Neuronal stem cell (in vitro differentiated cells): ENCODE data around the gene SLC26A8.
"Not testable (repeated sequence)": the region's sequence is repeated elsewhere in the genome, so short reads cannot be mapped to it uniquely, and the experiment has no call there.

Experiments
- DNase-seq: peaks from one replicate; pipeline ENCODE4 v3.0.0-alpha.2; 2013; ENCODE audit warnings: low spot score
- H2AFZ ChIP-seq: one replicate; pipeline ENCODE4 v1.6.1; 2013; ENCODE audit warnings: mild to moderate bottlenecking, low read length, inconsistent platforms
- H2AK5ac ChIP-seq: 2 replicates; pipeline ENCODE4 v1.6.1; 2013; ENCODE audit warnings: low read depth, mild to moderate bottlenecking, inconsistent platforms, low read length, moderate library complexity, mixed read lengths
- H2BK120ac ChIP-seq: 2 replicates; pipeline ENCODE4 v1.6.1; 2013; ENCODE audit warnings: low read depth, mild to moderate bottlenecking, inconsistent platforms, low read length, moderate library complexity, mixed read lengths
- H2BK12ac ChIP-seq: one replicate; pipeline ENCODE4 v1.6.1; 2013; ENCODE audit warnings: low read length, inconsistent platforms
- H2BK15ac ChIP-seq: 2 replicates; pipeline ENCODE4 v1.6.1; 2013; ENCODE audit warnings: mild to moderate bottlenecking, low read length, inconsistent platforms, mixed read lengths
- H2BK5ac ChIP-seq: one replicate; pipeline ENCODE4 v1.6.1; 2013; ENCODE audit warnings: inconsistent platforms, mild to moderate bottlenecking, low read length, moderate library complexity
- H3K14ac ChIP-seq: one replicate; pipeline ENCODE4 v1.6.1; 2013; ENCODE audit warnings: low read length, inconsistent platforms
- H3K18ac ChIP-seq: 2 replicates; pipeline ENCODE4 v1.6.1; 2013; ENCODE audit warnings: low read length, inconsistent platforms
- H3K23ac ChIP-seq: 2 replicates; pipeline ENCODE4 v1.6.1; 2013; ENCODE audit warnings: low read depth, mild to moderate bottlenecking, mixed read lengths, low read length, inconsistent platforms; ENCODE audit not compliant: poor library complexity
- H3K27ac ChIP-seq: replicated peaks from 3 replicates; pipeline ENCODE4 v1.5.1; 2013; ENCODE audit warnings: low read length, inconsistent platforms
- H3K27me3 ChIP-seq, 3 experiments: 2 replicates each; pipeline ENCODE4 v1.6.1; 2013; ENCODE audit warnings: low read length in 3 of 3, mild to moderate bottlenecking in 2 of 3, inconsistent platforms in 1 of 3, low read depth in 1 of 3, mixed read lengths in 1 of 3, moderate library complexity in 1 of 3; ENCODE audit not compliant: control insufficient read depth in 3 of 3, insufficient read depth in 3 of 3
- H3K36me3 ChIP-seq, 2 donors: replicated peaks in 1 of 2; 2 replicates each; pipeline ENCODE4 v1.6.1; 2013; ENCODE audit warnings: low read length in 2 of 2; ENCODE audit not compliant: control insufficient read depth in 2 of 2, insufficient read depth in 2 of 2
- H3K4ac ChIP-seq: 2 replicates; pipeline ENCODE4 v1.6.1; 2013; ENCODE audit warnings: inconsistent platforms, mild to moderate bottlenecking, low read length, moderate library complexity
- H3K4me1 ChIP-seq, 2 donors: 1 replicate in 1 of 2; 2 replicates in 1 of 2; pipeline ENCODE4 v1.6.1; 2013; ENCODE audit warnings: low read length in 2 of 2, low read depth in 1 of 2; ENCODE audit not compliant: control insufficient read depth in 2 of 2, insufficient read depth in 1 of 2
- H3K4me2 ChIP-seq: one replicate; pipeline ENCODE4 v1.6.1; 2013; ENCODE audit warnings: mild to moderate bottlenecking, low read length, inconsistent platforms; ENCODE audit not compliant: insufficient read depth, poor library complexity, severe bottlenecking
- H3K4me3 ChIP-seq, 2 donors: 2 replicates each; pipeline ENCODE4 v1.5.1; 2013; ENCODE audit warnings: low read length in 2 of 2, mild to moderate bottlenecking in 2 of 2, inconsistent platforms in 1 of 2, moderate library complexity in 1 of 2
- H3K79me1 ChIP-seq: one replicate; pipeline ENCODE4 v1.6.1; 2013; ENCODE audit warnings: low read depth, mild to moderate bottlenecking, inconsistent platforms, low read length, moderate library complexity
- H3K9ac ChIP-seq: one replicate; pipeline ENCODE4 v1.6.1; 2013; ENCODE audit warnings: mild to moderate bottlenecking, low read depth, low read length, inconsistent platforms; ENCODE audit not compliant: poor library complexity
- H3K9me3 ChIP-seq, 2 donors: replicated peaks in 1 of 2; 2 replicates each; pipeline versions ENCODE3 to v1.6.1; 2013; ENCODE audit warnings: low read length in 2 of 2, mild to moderate bottlenecking in 2 of 2, inconsistent platforms in 1 of 2, low read depth in 1 of 2, mixed read lengths in 1 of 2, moderate library complexity in 1 of 2; ENCODE audit not compliant: control insufficient read depth in 2 of 2, insufficient read depth in 1 of 2
- H4K8ac ChIP-seq: one replicate; pipeline ENCODE4 v1.6.1; 2013; ENCODE audit warnings: low read depth, mild to moderate bottlenecking, inconsistent platforms, low read length, moderate library complexity
- H4K91ac ChIP-seq: one replicate; pipeline ENCODE4 v1.6.1; 2013; ENCODE audit warnings: low read length, low read depth, mild to moderate bottlenecking, inconsistent platforms; ENCODE audit not compliant: poor library complexity
- WGBS, 2 donors: extraction: QIAGEN DNeasy Blood & Tissue Kit; methylation state at CpG; one replicate each; pipeline ENCODE4 v1.1.7; 2013; ENCODE audit warnings: missing lambda C conversion rate in 2 of 2, mixed read lengths in 1 of 2; ENCODE audit not compliant: insufficient read length in 2 of 2, insufficient replicate concordance in 1 of 2; ENCODE audit errors: extremely low coverage in 2 of 2; 5-methylcytosine and 5-hydroxymethylcytosine counted together

The SLC26A8 gene

GRCh38 chr6:35909571-35909970 lies 114.9 kb downstream of the SLC26A8 start:
- not testable (repeated sequence) for H3K23ac ChIP-seq, H2BK5ac ChIP-seq, H2BK120ac ChIP-seq, H3K27me3 ChIP-seq, H3K4me1 ChIP-seq, H2AFZ ChIP-seq, H3K4me3 ChIP-seq, H3K18ac ChIP-seq, H4K91ac ChIP-seq, H3K79me1 ChIP-seq, H2BK12ac ChIP-seq, H2AK5ac ChIP-seq, H2BK15ac ChIP-seq, H3K4me2 ChIP-seq, H3K4ac ChIP-seq, H3K27ac ChIP-seq, H4K8ac ChIP-seq, H3K14ac ChIP-seq, H3K9ac ChIP-seq, DNase-seq
- peaks cover 19 to 55% of the 10 kb centered on the region in 2 donors for H3K9me3 ChIP-seq
- H3K36me3 ChIP-seq = peaks cover 28 to 88% of the 10 kb centered on the region in 2 donors
- no CpG with 5 or more reads among the region's 2 CpGs for WGBS, 2 donors

- H4K8ac ChIP-seq, H2BK12ac ChIP-seq, H3K27ac ChIP-seq, DNase-seq, H3K23ac ChIP-seq, H3K14ac ChIP-seq, H2AFZ ChIP-seq, H3K79me1 ChIP-seq, H3K27me3 ChIP-seq, H2BK120ac ChIP-seq, H3K4me3 ChIP-seq, H3K18ac ChIP-seq, H3K4me2 ChIP-seq, H3K4ac ChIP-seq, H2BK5ac ChIP-seq, H3K9ac ChIP-seq, H2AK5ac ChIP-seq, H2BK15ac ChIP-seq, H3K4me1 ChIP-seq, H4K91ac ChIP-seq: not testable (repeated sequence)
- WGBS, 2 donors = no CpG with 5 or more reads among the region's 5 CpGs
- H3K9me3 ChIP-seq = peaks cover 19 to 55% of the 10 kb centered on the region in 2 donors
- peaks cover 28 to 89% of the 10 kb centered on the region in 2 donors for H3K36me3 ChIP-seq
Measured at GRCh38 chr6:35908753-35909401, 115.6 kb downstream of the SLC26A8 start.

DNA sequence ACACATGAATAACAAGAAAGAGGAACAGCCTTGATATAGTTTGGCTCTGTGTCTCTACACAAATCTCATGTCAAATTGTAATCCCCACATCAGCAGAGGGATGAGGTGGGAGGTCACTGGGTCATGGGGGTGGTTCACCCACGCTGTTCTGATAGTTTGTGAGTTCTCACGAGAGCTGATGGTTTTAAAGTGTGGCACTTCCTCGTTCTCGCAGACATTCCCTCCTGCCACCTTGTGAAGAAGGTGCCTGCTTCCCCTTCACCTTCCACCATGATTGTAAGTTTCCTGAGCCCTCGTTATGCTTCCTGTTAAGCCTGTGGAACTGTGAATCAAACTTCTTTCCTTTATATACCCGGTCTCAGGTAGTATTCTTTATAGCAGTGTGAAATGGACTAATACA lies 116.7 kb downstream of the SLC26A8 start:
- Histone ChIP-seq H3K9ac (no peak overlapping the region), H2AFZ (no peak overlapping the region), H2BK5ac (no peak overlapping the region), H3K23ac (no peak overlapping the region), H3K9me3 (peaks cover 19 to 51% of the 10 kb centered on the region in 2 donors), H3K79me1 (peaks cover 7% of the 10 kb centered on the region), H2BK15ac (no peak overlapping the region), H3K4me1 (no peaks in the 10 kb centered on the region), H3K4me2 (no peak overlapping the region), H3K14ac (no peak overlapping the region), H4K8ac (no peak overlapping the region), H2BK120ac (no peak overlapping the region), H3K4ac (no peak overlapping the region), H3K18ac (no peak overlapping the region), H3K36me3 (peaks cover 23 to 93% of the 10 kb centered on the region in 2 donors), H4K91ac (no peak overlapping the region), H3K27ac (no peak overlapping the region), H2BK12ac (no peak overlapping the region), H3K27me3 (no peaks in the 10 kb centered on the region), H3K4me3 (no peak overlapping the region), H2AK5ac (no peak overlapping the region)
- DNase-seq = no peak
- no CpG with 5 or more reads among the region's 6 CpGs for WGBS, 2 donors

DNA sequence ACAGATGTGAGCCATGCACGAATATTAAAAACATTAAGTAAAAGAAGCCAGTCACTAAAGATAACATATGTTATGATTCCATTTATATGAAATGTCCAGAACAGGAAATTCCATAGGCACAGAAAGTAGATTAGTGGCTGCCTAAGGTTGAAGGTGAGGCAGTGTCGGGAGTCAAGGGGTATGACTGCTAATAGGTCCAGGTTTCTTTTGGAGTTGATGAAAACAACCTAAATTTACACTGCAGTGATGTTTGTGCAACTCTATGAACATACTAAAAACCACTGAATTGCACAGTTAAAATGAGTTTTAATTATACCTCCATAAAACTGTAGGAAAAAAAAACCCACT lies 118.0 kb downstream of the SLC26A8 start:
- Histone ChIP-seq H3K36me3 (peaks cover 16 to 93% of the 10 kb centered on the region in 2 donors), H2BK12ac (no peak overlapping the region), H3K4me1 (no peaks in the 10 kb centered on the region), H4K91ac (no peak overlapping the region), H2BK5ac (no peak overlapping the region), H2BK15ac (no peak overlapping the region), H2AFZ (no peak overlapping the region), H2BK120ac (no peak overlapping the region), H3K4me2 (no peak overlapping the region), H3K27ac (no peak overlapping the region), H3K27me3 (no peaks in the 10 kb centered on the region), H2AK5ac (no peak overlapping the region), H3K9me3 (peaks cover 17 to 38% of the 10 kb centered on the region in 2 donors), H3K14ac (no peak overlapping the region), H3K79me1 (peaks cover 5% of the 10 kb centered on the region), H3K9ac (no peak overlapping the region), H3K23ac (no peak overlapping the region), H3K4me3 (no peak overlapping the region), H3K18ac (no peak overlapping the region), H4K8ac (no peak overlapping the region), H3K4ac (no peak overlapping the region)
- no CpG with 5 or more reads among the region's 2 CpGs for WGBS, 2 donors
- DNase-seq = no peak
